HG03457 (cell line): Measurements from ENCODE around the gene ZNF804A.

Source experiments
- ATAC-seq: cut with Tn5 transposase; IDR thresholded peaks from one replicate; pipeline ENCODE4 v1.9.1; 2021; ENCODE audit warnings: moderate number of reproducible peaks; ENCODE audit not compliant: unreplicated experiment

ZNF804A gene

DNA sequence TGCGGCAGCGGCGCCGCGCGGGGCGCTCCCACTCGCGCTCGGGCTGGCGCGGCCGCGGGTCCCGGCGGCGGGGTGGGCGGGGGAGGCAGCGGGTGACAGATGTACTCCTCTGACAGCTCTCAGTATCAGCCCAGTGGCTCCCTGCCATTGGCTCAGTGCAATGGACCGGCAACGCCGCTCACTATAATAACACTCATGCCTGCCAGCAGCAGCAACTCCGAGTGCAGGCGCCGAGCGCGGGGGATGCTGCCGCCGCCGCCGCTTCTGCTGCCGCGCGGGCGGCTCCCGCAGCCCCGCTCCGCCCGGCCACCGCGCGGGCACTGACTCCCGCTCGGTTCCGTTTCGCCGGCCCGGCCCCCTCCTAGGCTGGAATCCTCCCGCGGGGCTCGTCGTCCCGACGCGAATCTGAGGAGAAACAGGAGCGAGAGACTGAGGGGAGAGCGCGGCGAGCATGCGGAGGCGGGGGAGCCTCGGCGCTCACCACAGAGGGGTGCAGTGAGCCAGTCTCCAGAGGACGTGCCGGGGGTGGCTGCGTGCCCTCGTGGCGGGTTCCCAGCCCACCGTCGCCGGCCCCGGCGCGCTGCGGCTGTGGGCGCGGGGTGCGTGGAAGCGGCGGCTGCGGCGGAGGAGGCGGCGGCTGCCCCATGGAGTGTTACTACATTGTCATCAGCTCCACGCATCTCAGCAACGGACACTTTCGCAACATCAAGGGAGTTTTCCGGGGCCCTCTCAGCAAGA lies at the start of gene ZNF804A:
ZNF804A (plus strand) TSS at position 214 of the 738 bp plus-strand sequence; CDS start at position 645, 431 bp downstream.
- peak; percentile 83 for ATAC-seq

DNA sequence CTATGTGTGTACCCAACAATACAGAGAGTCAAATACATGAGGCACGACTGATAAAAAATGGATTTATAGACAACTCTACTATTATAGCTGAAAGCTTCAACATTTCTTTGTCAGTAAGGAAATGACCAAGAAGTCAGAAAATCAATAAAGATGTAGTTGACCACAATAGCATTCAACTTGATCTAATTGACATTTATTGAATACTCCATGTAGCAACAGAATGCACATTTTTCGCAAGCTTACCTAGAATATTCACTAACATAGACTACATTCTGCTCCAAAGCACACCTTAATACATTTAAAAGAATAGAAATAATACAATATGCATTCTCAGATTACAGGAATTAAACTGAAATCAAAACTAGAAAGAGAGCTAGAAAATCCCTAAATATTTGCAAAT lies 49.2 kb upstream of the ZNF804A start:
- no peak for ATAC-seq

DNA sequence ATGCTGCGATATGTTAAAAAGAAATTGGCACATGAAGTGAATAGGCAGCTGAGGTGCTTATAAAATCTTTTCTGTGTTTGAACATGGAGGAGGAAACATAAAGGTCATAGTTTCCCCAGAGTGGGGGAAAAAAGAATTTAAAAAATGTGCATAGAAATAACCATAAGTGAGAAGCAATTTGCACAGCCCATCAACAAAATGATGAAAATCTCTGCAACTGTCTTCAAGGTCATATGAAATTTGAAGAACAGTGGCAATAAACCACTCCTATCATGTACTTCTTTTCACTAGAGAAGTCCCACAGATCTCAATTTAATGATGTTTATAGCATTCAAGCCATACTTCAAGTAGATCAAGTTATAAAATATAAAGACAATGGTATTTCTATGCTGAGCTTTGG lies 46.7 kb upstream of the ZNF804A start:
- ATAC-seq: no peak

DNA sequence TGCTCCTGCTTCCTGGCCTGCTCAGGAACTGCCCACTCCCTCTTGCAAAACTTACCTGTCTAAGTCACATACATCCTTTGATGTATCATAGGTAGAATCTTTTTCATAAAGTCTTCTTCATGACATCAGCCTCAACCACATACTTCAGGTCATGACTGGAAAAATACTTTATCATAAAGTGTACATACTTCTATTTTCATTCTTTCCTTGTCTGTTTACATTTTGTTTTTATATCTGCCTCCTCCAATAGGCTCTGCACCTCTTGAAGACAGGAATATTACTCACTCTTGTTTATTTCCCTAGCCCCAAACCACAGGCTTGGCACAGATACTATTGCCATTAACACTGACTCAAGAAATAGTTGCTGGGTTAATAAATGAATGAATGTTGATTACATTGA lies 43.6 kb upstream of the ZNF804A start:
- no peak for ATAC-seq

DNA sequence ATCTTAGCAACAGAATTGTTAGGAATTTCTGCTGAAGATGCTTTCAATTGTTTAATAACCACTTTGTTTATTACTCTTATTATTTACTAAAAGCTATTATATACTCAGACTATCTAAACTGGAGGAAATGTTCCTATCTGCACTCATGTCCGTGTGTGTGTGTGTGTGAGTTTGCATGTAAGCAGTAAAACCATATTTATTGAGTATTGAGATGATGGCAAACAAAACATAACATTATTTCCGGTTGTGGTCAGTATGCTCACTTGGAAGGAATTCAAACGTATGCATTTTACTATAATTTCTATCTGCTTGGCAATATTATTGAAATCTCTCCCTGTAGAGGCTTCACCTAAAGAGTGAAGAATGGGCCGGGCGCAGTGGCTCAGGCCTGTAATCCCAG lies 43.0 kb upstream of the ZNF804A start:
- ATAC-seq: no peak

DNA sequence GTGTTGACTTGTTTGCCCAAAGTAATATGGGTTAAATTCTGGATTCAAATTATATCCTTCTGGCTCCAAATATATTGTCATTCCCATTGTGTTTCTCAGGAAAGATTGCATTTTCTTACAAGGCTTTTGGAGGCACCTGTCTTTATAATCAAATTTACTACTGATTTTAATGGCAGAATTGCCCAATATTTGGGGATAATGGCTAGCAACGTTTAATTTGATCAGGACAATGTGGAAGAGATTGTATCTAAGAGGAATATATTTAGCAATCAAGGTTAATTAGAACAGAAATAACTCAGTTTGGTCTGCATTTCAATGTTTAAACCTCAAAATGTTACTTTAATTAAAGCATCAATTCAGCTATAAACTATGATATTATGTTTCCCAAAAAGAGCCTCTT lies 41.7 kb upstream of the ZNF804A start:
- no peak for ATAC-seq

DNA sequence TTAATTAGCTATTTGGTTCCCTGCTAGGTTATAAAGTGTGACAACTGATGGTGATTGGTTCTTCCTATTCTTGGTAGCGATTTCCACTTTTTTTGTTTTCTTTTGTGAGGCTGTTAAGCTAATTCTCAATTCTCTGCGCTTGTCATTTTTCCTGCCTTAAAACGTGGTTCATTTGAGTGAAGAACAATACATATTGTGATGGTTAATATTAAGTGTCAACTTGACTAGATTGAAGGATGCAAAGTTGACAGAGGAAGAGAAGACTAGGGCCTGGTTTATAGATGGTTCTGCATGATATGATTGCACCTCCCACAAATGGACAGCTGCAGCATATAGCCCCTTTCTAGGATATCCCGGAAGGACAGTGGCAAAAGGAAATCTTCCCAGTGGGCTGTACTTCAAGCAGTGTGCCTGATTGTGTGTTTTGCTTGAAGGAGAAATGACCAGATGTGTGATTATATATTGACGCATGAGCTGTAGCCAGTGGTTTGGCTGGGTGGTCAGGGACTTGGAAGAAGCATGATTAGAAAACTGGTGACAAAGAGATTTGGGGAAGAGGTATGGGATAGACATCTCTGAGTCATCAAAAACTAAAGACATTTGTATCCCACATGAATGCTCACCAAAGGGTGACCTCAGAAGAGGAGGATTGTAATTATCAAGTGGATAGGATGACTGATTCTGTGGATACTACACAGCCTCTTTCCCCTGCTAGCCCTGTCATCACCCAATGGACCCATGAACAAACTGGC lies 39.4 kb upstream of the ZNF804A start:
- no peak for ATAC-seq

DNA sequence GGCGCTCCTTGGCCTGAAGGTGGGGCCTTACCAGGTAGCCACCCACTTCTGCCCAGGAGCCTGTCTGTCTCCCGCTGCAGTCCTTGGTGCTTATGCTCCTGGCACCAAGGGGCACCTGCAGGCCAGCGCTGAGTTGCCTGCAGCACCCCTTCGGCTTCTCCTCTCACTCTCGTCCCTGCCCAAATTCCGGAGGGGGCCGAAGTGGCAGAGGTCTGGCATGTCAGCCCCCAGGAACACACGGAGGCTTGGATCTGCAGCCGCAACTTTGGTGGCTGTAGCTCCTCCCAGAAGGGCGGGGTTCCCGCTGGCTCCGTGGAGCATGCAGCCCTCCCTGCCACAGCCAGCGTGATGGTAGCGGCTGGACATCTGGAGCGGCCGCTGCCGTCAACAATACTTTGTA lies 37.7 kb upstream of the ZNF804A start:
- ATAC-seq: no peak

DNA sequence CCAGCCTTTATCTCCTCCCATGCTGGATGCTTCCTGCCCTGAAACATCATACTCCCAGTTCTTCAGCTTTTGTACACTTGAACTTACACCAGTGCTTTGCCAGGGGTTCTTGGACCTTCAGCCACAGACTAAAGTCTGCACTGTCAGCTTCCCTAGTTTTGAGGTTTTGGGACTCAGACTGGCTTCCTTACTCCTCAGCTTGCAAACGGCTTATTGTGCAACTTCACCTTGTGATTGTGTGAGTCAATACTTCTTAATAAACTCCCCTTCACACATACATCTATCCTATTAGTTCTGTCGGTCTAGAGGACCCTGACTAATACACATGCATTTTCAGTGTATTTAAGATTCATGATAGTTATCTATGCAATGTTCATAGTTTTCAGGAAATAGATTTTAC lies 35.8 kb upstream of the ZNF804A start:
- no peak for ATAC-seq

DNA sequence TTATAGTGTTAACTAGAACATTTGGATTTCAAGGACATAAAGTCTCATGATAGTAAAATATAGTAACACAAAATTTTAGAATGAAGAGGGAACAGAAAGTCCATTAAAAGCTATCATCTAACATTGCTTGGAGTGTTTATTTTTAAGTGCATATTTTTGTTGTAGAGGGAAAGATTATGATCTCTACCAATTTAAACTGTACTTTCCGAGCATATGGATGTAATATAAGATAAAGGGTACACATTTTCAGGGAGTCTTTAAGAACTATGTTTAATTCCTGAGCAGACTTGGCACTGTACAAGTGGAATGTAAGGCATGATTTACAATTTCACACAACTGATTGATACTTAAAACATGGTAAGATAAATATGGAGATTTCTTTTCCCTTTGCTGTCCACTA lies 34.2 kb upstream of the ZNF804A start:
- no peak for ATAC-seq

DNA sequence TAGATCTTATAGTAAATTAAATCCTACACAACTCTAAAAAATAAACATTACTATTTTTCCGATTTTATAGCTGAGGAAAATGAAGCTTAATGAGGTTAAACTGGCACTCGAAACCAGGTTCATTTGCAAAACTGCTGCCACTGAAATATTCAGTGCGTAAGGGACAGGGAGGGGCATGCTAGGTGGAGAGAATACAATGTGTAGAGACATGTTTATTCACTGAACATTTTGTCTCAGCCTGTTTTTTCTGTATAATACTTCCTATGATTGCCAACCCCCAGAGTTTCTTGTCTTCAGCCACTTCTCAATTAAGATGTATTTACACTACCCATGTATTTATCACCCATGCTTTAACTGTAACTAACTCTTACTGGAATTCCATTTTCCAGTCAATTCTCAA lies 31.6 kb upstream of the ZNF804A start:
- ATAC-seq: no peak

DNA sequence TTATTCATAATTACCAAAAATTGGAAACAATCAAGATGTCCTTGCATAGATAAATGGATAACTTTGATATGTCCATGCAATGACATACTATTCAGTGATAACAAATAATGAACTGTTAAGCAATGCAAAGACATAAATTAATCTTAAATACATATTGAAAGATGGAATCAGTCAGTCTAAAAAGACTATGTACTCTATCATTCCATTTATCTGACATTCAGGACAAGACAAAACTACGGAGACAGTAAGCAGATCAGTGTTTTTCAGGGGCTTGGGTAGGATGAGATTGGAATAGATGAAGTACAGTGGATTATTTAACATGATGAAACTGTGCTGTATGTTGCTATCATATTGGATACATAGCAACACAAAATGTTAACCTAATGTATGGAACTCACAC lies 21.3 kb upstream of the ZNF804A start:
- ATAC-seq: no peak

DNA sequence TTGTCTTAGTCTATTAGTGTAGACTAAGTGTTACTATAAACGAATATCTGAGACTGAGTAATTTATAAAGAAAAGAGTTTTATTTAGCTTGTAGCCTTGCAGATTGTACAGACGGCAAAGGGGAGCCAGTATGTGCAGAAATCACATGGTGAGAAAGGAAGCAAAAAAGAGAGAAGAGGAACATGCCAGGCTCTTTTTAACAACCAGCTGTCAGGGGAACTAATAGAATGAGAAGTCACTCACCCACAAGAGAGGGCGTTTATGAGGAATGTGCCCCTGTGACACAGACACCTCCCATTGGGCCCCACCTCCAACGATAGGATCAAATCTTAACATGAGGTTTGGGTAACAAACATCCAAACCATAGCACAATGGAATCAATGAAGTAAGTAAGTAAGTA lies 20.6 kb upstream of the ZNF804A start:
- ATAC-seq: no peak

DNA sequence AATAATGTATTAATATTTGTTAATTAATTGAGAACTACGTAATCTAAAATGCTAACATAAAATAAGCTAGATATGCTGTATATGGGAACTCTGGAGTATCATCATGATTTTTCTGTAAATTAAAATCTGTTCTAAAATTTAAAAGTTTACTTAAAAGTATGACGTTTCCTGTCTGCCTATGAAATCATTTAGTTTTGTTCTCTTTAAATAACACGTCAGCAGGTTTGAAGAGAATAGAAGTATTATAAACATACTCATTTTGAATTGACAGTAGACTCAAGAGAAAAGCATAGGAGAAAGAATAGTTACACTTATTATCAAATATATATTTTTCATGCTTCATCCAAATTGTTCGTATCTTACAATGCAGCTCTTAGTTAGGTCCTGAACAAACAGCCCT lies 19.1 kb upstream of the ZNF804A start:
- ATAC-seq: no peak

DNA sequence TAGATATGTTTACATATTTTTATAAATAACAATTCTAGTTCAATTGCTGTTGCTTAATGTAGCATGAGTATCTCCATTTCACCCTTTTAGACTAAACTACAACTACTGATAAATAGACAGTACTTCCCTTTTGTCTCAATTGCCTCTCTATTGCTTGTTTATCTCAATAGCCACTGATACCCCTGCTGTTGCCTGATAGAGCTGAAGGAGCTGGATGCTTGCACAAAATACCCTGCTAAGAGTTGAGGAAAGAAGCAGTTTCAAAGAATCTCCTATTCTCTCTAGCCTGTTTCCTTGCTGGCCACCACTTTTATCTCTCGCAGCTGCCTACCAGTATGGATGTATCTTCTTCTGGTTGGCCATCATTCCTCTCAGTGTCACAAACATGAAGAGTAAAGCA lies 16.9 kb upstream of the ZNF804A start:
- ATAC-seq: no peak

DNA sequence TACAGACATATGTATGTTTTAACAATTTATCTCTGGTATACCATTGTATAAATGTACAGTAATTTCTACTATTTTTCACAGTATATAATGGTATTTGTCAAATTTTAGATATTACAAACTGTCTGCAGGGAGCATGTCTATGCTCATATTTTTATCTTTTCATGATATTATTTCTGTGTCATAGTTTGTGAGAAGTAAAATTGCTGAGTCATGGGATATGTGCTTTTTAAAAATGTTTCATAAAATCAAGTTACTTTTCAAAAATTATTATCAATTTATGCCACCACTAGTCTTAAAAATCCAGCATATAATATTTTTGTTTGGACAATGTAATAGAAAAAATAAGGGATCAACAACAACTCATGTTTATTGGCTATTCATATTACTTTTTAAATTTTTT lies 9.1 kb upstream of the ZNF804A start:
- ATAC-seq: no peak

DNA sequence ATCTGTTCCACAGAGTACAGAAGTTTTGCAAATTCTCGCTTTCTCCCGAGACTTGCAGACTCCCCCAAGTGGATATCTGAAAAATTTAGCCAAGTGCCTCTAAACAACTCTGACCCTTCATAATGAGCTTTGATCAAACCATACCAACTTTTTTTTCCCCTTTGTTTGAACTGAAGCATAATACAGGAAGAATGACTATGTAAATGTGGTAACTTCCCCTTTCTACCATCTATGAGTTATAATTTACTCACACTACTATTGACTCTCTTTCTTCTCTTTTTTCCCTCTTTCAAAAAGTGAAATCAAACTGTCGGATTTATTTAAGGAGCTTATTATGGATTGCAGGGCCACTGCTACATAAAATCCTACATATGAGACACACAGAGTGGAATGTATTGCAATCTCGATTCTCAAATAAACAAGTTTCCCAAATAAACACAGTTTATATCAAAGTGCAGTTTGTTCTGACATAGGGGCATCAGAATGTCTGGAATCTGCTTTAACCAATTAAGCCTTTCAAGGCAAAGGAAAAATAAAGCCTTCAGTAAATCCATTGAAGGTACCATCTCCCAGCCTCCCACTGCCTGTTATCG lies 1.4 kb upstream of the ZNF804A start:
- peak; percentile 20 for ATAC-seq

DNA sequence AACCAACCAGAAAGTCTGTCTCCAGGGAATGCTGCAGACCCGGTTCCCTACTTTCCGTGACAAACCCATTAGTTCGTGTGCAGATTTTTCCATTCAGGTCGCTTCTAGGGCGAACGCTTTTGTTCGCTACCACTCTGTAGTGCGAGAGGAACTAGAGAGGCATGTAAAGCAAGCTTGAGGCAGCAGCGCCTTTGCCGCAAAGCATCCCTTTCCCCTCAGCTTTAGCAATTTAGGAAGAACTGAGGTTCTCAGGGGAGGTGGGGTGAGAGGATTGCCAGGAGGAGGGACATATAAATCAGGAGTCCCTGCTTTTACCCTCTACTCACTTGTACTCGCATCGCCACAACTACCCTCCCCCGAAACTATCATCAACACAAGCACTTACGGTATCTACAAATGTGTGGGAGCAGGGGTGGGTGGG lies 748 bp upstream of the ZNF804A start:
- no peak for ATAC-seq

DNA sequence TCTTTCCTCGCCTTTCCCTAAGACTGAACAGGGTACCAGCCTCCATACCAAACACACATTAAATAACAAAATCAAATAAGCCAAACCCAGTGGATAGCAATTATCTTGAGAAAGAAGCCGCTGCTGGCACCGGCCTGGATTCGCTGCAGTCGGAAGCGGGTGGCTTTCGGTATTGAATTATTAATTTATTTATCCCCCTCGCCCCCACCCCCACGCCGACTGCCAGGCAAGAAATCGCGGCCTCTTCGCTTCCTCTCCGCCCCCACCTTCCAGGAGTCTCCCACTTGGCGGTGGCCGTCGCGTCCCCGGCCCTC lies 370 bp upstream of the ZNF804A start:
- no peak for ATAC-seq

DNA sequence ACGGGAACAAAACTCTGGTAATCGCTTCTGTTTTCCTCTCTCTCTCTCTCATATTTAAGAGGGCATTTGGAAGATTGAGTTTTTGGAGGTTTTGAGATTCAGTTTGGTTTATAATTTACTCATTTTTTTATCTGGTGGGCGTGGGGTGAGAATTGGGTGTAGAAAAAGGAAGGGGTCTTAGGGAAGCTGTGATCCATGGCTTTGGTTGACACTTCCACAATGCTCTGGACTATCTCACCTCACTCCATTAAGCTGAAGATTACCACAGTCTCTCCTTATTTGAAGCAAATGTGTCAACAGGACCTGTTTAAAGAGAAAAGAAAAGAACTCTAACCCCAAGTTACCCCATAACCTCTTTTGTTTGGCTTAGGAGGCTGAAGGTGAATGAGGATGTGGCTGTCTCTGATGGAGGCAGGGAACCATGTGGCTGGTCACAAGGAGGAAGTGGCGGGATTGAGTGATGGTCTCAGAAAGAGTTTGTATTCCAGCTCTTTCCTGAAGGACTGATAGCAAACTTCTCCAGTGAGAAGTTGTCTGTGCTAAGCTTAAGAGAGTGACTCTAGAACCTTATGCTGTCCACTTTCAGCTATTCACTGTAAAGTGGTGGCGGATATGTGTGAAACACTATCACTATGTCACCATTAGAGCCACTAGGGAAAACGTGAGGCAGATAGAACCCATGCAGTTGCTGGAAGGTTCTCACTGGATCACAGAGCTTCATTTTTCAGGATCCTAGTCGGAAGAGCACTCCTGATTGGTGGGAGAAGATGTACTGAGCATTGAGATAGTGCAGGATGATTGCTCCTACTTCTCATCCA lies 934 bp downstream of the ZNF804A start:
- ATAC-seq: peak; percentile 17

DNA sequence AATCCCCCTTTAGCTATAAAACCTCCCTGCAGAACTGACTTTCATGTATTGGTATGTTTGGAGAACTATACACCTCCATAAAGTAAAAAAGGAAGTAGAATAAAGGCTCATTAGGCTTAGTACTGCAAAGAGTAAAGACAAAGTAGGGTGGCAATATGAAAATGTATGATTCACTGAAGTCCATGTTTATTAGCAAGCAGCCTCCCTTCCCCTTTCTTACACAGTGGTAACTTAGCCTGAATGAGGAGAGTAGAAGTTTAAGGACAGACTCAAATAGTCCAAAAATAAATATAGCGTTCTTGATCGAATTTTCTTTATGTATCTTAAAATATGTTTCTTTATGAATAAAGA lies 1.5 kb downstream of the ZNF804A start:
- no peak for ATAC-seq

DNA sequence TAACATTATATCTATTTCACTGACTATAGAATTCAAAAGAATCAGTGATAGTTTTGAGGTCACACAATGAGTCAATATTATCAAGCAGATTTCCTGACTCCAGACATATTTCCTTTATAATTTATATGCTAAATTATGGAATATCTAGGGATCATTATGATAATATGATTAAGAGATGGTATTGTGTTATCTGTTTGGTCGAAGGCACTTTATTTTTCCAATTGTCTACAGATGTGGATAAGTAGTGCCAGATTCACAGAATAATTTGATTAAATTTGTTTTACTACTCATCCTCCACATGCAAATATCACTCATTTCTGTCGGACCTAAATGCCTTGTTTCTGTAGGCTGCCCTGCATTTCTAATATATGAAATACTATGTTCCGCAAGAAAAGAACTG lies 4.4 kb downstream of the ZNF804A start:
- no peak for ATAC-seq
